T follicular helper cell (primary cell): Measurements from ENCODE around the gene PKIB.
"Not testable (repeated sequence)": the region's sequence is repeated elsewhere in the genome, so short reads cannot be mapped to it uniquely, and the experiment has no call there.

Source experiments
- DNase-seq: peaks from one replicate; pipeline ENCODE4 v3.0.0-alpha.2; 2020; ENCODE audit warnings: low read depth

PKIB gene

DNA sequence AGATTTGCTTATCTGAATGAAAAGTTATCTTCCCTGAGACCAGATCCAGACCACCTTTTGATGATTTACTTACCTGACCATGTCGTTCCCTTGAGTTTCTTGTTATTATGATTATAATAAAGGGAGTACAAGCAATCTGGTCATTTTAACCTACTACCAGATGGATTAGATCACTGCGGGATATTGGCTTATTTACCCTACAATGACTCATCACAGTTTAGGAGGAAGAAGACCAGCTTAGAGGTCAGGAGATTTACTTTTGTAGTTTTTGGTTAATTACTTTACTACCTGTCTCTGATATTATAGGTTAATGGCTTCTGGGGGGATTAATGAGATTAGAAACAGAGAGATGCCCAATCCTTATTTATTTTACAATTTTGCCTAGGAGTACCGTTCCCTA, 10.7 kb downstream of the PKIB start:
- DNase-seq: no peak

- DNase-seq: no peak
Observed at GRCh38 chr6:122621638-122622037, 11.4 kb downstream of the PKIB start.

DNA sequence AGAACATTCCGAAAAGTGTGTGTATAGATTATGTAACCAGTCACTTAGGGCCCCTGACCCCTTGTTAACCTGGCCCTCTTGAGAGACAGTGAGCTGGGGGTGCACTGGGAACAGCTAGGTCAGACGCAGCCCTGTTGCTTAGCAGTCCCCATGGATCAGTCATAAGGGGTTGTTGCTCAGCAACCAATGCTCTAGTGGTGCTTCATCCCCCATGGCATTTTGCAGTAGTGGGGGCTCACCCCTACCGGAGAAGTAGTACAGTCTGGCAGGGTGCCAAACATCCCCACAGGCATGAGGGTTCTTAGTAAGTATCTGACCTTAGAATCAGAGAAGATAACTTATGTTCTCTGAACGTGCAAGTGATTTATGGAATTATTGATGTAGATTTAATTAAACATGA, 12.3 kb downstream of the PKIB start:
- DNase-seq: no peak

DNA sequence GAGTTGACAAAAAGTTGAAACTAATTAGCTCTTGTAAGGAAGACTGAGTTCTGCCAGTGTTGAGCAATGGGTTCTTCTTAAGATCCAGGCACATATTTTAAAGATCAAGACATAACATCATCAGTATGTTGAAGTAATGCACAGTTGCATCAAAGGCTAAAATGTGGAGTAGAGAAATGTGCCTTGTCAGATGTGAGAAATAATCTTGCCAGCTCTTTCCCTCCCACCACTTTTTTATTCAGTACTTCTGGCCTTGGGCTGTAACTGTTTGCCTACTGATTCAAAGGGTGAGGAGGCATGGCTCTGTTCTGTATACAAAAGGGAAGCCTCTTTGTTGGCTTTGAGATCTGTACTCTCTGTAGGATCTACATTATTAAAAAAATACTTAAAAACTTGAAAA, 13.1 kb downstream of the PKIB start:
- DNase-seq: no peak

DNA sequence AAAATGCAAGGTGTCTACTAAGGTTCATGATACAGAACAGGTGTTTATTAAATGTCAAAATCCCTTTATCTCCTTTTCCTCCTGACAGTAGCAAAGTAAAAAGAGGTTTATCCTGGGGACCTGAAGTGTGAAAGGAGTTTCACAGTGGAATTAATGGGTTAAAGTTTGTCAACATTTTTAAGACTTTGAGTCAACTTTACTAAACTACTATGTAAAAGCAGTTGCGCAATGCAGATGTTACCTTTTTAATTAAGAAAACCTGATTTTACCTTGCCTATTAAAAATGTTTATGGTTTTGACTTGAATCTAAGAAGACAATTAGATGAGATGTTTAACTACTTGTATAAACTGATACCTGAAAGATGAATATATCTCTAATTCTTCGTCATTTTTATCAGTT, 14.6 kb downstream of the PKIB start:
- DNase-seq: no peak

DNA sequence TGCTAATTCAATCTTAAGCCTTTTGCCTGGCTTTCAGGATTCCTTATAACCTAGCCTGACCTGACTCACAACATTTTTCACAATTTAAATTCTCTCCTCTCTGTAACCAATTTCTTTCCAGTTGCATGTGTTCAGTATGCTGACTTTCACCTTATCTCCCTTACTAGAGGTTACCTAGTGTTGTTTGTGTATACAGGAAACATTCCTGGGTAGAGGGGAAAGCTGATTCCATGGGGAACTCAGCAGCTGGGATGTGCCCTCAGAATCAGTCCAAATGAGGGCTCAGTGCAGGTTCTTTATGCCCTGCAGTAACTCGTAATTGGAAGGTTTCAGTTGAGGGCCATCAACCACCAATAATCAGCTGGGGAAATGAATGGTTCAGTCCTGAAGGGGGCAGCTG, 18.5 kb downstream of the PKIB start:
- DNase-seq: no peak

DNA sequence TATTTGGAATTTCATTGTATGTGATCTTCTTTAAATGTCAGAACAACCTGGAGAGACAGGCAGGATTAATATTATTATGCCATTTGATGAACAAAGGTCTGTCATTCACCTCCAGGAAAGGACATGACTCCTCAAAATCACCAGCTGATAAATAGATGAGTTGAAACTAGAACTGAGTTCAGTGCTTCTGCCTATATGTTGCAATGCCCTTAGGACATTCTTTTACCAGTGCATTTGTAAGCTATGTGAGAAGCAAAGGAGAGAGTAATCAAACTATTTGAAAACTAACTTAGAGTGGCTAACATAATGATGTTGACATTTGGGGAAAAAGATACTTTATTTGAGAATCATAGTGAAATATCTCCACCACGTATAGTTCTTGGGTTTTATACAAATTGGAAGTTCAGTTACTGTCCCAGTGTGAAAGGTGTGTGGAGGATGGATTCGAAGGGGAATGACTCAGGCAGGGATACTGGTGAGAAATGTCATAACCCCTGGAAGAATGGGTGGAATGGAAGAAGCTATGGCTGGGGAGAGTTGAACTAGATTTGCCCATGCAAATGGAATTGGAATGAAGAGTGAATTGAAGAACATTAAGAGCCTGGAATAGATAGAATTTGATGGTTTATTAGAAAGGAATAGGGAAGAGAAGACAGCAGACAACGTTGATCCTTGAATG, 21.5 kb downstream of the PKIB start:
- no peak for DNase-seq

DNA sequence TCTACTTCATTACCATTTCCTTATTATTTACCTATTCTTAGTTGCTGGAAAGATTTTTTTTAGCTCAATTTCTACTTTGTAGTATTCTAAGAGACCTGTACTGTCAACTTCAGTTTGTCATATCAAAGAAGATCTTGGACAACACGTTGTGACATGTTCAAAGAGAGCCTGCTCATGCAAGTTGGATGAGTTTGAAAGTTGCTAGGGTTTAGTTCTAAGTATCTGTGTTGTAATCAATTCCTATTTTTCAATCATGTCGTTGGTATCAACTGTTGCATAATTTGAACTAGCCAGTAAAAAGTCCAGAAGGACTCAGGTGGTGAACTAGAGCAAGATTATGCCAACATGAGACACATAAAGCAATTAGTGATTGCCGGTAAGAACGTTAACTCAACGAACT, 30.2 kb downstream of the PKIB start:
- no peak for DNase-seq

- no peak for DNase-seq
Observed at GRCh38 chr6:122641819-122642218, 31.6 kb downstream of the PKIB start.

DNA sequence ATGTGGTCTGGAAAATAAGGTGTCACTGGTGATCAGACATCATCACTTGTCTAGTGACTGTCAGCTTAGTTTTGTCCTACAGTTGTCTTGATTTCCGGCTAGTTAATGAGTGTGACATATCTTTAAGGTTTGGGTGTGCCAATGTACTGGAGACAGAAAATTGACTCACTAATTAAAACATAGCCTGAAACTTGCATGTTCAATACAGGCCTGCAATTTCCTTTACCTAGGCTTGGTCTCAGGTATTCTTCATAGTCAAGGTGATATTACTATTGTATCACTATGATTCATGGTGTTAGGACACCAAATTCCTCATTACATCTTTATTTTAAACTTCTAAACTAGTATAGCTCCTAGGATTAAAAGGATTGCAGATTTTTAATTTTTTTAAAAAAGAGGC, 32.4 kb downstream of the PKIB start:
- not testable (repeated sequence) for DNase-seq

DNA sequence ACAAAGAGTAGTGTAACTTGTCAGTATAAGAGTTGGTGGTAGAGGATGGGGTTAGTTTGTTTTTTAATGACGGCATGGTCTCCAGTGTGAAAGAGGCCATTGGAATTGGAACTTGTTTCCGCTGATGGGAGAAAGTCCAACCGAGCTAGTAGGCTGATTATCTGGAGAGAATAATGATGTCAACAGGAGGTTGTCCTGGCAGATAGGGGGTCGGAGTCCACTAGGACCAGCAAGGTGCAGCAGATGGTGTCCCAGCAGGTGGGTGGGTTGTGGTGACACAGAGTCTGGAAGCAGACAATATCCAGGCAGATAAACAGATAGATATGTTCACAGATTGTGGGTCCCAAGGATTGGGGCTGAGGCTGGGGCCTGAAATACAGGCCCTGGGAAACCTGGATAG, 35.1 kb downstream of the PKIB start:
- DNase-seq: no peak

- no peak for DNase-seq
Observed at GRCh38 chr6:122647765-122648164, 37.6 kb downstream of the PKIB start.

GRCh38 chr6:122648726-122649125, 38.5 kb downstream of the PKIB start:
- DNase-seq: no peak

- no peak for DNase-seq
Observed at GRCh38 chr6:122649701-122650100, 39.5 kb downstream of the PKIB start.

DNA sequence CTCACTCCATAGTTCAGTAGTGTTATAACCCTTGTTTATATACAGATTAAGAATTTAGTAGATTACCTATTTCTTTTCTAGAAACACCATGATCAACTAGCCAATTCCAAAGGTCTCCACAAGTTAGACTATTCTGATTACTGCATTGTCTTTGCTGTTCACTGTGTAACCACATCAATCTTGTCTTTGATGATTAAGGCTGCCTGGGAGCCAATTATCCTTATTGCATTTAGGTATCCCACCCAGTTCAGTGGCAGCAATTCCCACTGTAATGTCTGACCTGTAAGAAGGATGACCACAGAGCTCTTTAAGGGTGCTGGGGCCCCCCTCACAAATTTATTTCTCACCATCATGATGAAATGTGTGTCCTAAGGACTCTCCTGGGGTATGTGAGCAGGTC, 40.2 kb downstream of the PKIB start:
- no peak for DNase-seq

DNA sequence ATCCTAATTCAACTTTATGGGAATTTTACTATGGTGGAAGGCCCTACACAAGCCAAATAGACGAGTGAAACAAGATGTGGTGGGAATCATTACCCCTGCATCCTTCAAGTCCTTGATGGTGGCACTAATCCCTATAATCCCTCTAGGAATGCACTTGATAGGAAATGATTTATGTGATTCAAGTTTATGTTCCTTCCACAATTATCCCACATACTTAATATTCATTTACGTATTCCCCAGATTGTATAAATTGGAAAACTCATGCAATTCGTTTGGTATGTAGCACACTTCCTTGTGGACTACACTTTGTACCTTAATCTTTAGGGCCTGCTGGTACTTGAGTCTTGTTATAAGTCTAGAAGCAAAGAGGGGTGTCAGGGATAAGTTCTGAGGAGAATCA, 40.8 kb downstream of the PKIB start:
- no peak for DNase-seq

- DNase-seq: no peak
Observed at GRCh38 chr6:122651604-122652003, 41.4 kb downstream of the PKIB start.

- DNase-seq: no peak
Observed at GRCh38 chr6:122652431-122652830, 42.2 kb downstream of the PKIB start.

- DNase-seq: no peak
Observed at GRCh38 chr6:122653094-122653493, 42.9 kb downstream of the PKIB start.

DNA sequence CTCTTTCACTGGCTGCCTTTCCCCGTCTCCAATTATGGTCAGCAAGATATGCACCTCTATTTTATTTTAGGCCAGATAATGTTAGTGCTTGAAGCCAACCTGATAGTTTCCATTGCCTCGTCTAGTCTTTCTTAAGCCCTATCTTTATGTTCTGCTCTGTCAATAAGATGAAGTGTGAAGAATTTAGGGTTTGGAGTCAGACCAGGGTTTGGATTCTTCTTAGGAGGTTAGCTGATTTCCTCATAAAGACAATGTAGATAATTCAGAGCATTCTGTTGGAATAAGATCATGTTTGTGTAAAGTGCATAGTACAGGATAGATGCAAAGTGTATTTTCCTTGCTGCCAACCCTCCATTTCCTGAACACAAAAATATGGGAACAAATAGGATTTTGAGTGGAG, 43.8 kb downstream of the PKIB start:
- no peak for DNase-seq

- DNase-seq: no peak
Observed at GRCh38 chr6:122657601-122658000, 47.4 kb downstream of the PKIB start.

- DNase-seq: no peak
Observed at GRCh38 chr6:122660296-122660695, 50.1 kb downstream of the PKIB start.

DNA sequence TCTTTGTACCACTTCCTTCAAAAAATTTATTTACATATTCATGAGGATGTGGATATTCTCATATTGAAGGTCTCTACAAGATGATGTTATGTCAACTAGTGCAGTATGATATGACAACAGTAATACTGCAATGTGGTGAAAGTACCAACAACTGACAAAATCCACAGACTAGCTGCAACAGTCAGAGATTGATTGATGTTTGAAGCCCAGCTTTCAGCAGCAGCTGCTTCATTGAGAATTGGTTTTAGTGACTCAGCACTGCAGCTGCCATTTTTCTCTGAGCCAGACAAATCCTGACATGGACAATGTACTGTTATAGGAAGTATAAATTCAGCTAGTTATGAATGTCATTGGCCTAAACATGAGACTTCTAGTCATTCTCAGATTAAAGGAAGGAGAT, 53.8 kb downstream of the PKIB start:
- DNase-seq: no peak

- no peak for DNase-seq
Observed at GRCh38 chr6:122665929-122666328, 55.7 kb downstream of the PKIB start.

GRCh38 chr6:122666418-122666817, 56.2 kb downstream of the PKIB start:
- DNase-seq: no peak
